Measurements from ENCODE around the gene ADRB1.

Gene ADRB1

GRCh38 chr10:114017873-114018272 is 25.8 kb upstream of the ADRB1 start:
- in situ Hi-C loops (cut with HindIII; ENCODE audit: low pct_unique_long_range_greater_than_20kb, low sequenced_read_pairs) = no loop called here
- no peak for DNase-seq (ENCODE audit: low read depth in 1 of 2, low spot score in 1 of 2)
- no peak for TF ChIP-seq JUND (IDR thresholded peaks at IDR 0.05; ENCODE audit: low read depth)

GRCh38 chr10:114019226-114019625 is 24.4 kb upstream of the ADRB1 start:
- in situ Hi-C loops (cut with HindIII; ENCODE audit: low pct_unique_long_range_greater_than_20kb, low sequenced_read_pairs) = no loop called here
- no peak for DNase-seq (ENCODE audit: low read depth in 1 of 2, low spot score in 1 of 2)
- no peak for TF ChIP-seq JUND (IDR thresholded peaks at IDR 0.05; ENCODE audit: low read depth)

- no peak for TF ChIP-seq JUND (IDR thresholded peaks at IDR 0.05; ENCODE audit: low read depth)
- no peak for DNase-seq (ENCODE audit: low read depth in 1 of 2, low spot score in 1 of 2)
- in situ Hi-C loops (cut with HindIII; ENCODE audit: low pct_unique_long_range_greater_than_20kb, low sequenced_read_pairs) = no loop called here
Measured at GRCh38 chr10:114021154-114021553, 22.5 kb upstream of the ADRB1 start.

- in situ Hi-C loops (cut with HindIII; ENCODE audit: low pct_unique_long_range_greater_than_20kb, low sequenced_read_pairs) = no loop called here
- no peak for DNase-seq (ENCODE audit: low read depth in 1 of 2, low spot score in 1 of 2)
- TF ChIP-seq JUND (IDR thresholded peaks at IDR 0.05; ENCODE audit: low read depth) = no peak
Measured at GRCh38 chr10:114021717-114022680, 21.7 kb upstream of the ADRB1 start.

- no peak for TF ChIP-seq JUND (IDR thresholded peaks at IDR 0.05; ENCODE audit: low read depth)
- in situ Hi-C loops (cut with HindIII; ENCODE audit: low pct_unique_long_range_greater_than_20kb, low sequenced_read_pairs) = no loop called here
- no peak for DNase-seq (ENCODE audit: low read depth in 1 of 2, low spot score in 1 of 2)
Measured at GRCh38 chr10:114022766-114023597, 20.7 kb upstream of the ADRB1 start.

DNA sequence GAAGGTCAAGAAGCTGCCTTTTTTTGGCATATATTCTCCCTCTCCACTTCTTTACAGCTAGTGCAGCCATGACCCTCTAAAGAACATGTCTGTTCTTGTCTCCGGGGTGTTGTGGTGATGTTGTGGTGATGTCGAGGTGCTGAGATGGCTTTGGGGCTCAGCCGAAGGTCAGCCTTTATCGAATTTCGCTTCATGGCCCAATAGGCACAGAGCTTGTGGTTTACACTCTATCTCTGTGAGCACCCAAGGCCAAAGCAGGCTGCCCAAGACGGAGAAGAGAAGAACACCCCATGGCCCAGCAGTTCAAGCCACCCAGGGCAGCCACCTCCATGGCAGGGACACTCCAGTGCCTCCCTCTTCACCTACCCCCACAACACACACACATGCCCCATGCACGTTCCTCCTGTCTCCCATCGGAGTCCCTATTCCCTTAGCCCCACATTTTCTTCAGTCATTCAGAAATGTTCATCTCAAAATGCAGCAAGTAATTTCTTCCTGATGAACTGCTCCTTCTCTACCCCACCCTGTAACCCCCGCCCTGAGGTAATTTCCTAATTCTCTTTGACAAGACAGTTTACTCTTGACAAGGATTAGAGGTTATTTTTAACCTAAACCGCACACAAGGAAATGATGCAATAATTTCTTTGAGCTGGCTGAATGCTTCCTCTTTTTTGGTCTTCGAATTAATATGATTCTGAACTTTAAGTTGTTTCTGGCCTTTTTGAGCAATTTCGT is 18.6 kb upstream of the ADRB1 start:
- in situ Hi-C loops (cut with HindIII; ENCODE audit: low pct_unique_long_range_greater_than_20kb, low sequenced_read_pairs) = no loop called here
- no peak for TF ChIP-seq JUND (IDR thresholded peaks at IDR 0.05; ENCODE audit: low read depth)
- DNase-seq (ENCODE audit: low read depth in 1 of 2, low spot score in 1 of 2) = no peak

DNA sequence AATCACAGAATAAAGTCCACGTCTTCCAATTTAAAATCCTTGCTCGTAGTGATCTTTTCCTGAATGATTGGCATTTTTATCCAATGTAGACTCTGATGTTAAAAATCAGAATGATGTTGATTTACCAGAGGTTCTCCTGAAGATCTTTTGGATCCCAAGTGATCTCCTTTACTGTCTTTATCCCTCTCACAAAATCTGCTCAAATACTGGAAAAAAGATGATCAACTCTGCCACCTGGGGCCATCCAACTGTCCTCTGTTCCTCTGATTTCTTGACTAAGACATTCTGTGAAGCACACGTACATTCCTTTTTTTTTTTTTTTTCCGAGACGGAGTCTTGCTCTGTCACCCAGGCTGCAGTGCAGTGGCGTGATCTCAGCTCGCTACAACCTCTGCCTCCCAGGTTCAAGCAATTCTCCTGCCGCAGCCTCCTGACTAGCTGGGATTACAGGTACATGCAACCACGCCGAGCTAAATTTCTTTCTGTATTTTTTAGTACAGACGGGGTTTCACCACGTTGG is 18.0 kb upstream of the ADRB1 start:
- in situ Hi-C loops (cut with HindIII; ENCODE audit: low pct_unique_long_range_greater_than_20kb, low sequenced_read_pairs) = no loop called here
- DNase-seq (ENCODE audit: low read depth in 1 of 2, low spot score in 1 of 2) = no peak
- TF ChIP-seq JUND (IDR thresholded peaks at IDR 0.05; ENCODE audit: low read depth) = no peak

- DNase-seq (ENCODE audit: low read depth in 1 of 2, low spot score in 1 of 2) = no peak
- in situ Hi-C loops (cut with HindIII; ENCODE audit: low pct_unique_long_range_greater_than_20kb, low sequenced_read_pairs) = no loop called here
- no peak for TF ChIP-seq JUND (IDR thresholded peaks at IDR 0.05; ENCODE audit: low read depth)
Measured at GRCh38 chr10:114026189-114027040, 17.3 kb upstream of the ADRB1 start.

GRCh38 chr10:114027041-114027394 is 16.6 kb upstream of the ADRB1 start:
- in situ Hi-C loops (cut with HindIII; ENCODE audit: low pct_unique_long_range_greater_than_20kb, low sequenced_read_pairs) = no loop called here
- no peak for TF ChIP-seq JUND (IDR thresholded peaks at IDR 0.05; ENCODE audit: low read depth)
- no peak for DNase-seq (ENCODE audit: low read depth in 1 of 2, low spot score in 1 of 2)

DNA sequence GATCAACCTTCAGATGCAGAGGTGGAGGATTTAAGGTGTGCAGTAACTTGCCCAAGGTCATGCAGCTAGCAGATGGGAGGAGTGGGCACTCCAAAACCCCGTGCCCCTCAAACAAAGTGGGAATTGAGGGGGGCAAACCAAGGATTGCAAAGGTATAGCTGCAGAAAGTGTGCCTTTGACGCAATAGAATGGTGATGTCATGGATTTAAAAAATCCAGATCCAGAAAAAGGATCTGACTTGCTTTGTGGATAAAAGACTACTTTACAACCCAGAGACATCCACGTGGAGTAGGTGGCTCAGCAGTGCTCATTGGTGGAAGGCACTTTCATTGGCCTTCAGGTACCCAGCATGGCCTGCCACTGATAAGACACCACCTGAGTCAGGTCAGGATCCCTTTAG is 15.7 kb upstream of the ADRB1 start:
- no peak for DNase-seq (ENCODE audit: low read depth in 1 of 2, low spot score in 1 of 2)
- TF ChIP-seq JUND (IDR thresholded peaks at IDR 0.05; ENCODE audit: low read depth) = no peak
- in situ Hi-C loops (cut with HindIII; ENCODE audit: low pct_unique_long_range_greater_than_20kb, low sequenced_read_pairs) = no loop called here

- no peak for DNase-seq (ENCODE audit: low read depth in 1 of 2, low spot score in 1 of 2)
- in situ Hi-C loops (cut with HindIII; ENCODE audit: low pct_unique_long_range_greater_than_20kb, low sequenced_read_pairs) = no loop called here
- TF ChIP-seq JUND (IDR thresholded peaks at IDR 0.05; ENCODE audit: low read depth) = no peak
Measured at GRCh38 chr10:114028425-114028824, 15.2 kb upstream of the ADRB1 start.
